Measurements from ENCODE around the gene CHST9.
"Not testable (repeated sequence)": the region's sequence is repeated elsewhere in the genome, so short reads cannot be mapped to it uniquely, and the experiment has no call there.

CHST9 gene
- 0 to 5.7 (median 0) reads per million in 17 experiments for total RNA-seq

DNA sequence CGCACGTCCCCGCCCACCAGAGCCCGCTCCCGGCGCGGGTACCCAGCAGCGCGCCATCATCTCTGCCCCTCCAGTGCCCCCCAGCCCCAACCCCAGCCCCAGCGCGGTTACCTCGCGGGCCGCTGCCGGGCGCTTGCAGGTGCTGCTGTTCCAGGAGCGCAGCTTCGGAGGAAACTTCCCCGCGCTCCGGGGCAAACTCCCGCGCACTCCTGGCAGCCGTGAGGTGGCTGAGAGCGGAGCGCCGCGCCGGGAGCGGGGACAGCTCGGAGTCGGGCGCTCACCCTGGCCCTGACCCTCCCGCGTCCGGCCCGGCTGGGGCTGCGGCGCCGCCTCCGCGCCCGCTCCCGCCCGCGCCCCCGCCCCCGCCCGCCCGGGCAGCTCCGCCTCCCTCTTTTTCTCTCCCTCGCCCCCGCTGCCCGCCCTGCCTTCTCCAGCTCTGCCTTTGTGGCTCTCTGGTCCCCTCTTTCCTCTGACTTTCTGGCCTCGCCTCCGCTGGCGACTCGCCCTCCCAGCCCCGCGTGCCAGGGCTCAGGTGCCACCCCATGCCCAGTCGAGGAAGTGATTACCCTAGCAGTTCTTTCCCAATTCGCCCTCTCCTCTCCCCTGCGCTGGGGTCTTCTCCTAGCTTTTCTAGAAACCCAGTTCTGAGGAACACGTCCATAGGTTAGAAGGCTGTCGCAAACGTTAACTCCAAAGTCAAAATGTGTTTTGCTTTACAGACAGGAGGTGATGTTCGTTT lies at the start of gene CHST9:
Gene CHST9 (minus strand): TSS at position 284 of the 739 bp plus-strand sequence. CDS start 42,499 bp downstream, outside the sequence.
- no peak for DNase-seq

GRCh38 chr18:27232355-27232754 lies 47.2 kb upstream of the CHST9 start:
- not testable (repeated sequence) for DNase-seq

DNA sequence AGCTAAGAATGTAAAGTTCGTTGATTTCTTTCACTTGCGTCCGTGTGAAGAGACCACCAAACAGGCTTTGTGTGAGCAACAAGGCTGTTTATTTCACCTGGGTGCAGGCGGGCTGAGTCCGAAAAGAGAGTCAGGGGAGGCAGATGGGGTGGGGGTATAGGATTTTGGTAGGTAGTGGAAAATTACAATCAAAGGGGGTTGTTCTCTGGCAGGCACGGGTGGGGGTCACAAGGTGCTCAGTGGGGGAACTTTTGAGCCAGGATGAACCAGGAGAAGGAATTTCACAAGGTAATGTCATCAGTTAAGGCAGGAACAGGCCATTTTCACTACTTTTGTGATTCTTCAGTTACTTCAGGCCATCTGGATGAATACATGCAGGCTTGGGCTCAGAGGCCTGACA lies 46.6 kb upstream of the CHST9 start:
- not testable (repeated sequence) for DNase-seq

- not testable (repeated sequence) for DNase-seq
These were observed 46.1 kb upstream of the CHST9 start for GRCh38 chr18:27231221-27231620.

GRCh38 chr18:27227721-27228120 lies 42.6 kb upstream of the CHST9 start:
- DNase-seq, result no peak

DNA sequence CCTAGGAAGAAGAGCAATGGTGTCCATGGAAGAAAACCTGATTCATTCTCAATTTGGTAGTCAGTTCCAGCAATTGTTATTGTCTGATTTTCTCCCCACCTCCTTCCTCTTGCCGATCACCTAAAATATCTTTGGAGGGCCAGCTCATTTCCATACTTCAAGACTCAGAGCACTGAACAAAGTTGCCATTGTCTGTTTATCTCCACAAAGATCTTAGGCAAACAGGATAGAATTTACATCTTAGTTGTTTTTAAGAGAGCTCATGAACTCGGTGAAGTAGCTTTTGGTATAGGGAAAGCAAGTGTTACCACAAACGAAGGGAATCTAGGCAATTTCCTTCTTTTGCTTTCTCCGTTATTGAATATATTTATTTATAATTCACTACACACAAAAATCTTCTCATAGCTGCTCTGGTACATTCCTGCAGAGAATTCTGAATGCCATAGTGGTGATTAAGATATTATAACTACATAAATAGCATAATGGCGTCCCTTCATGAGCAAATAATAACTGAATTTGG lies 41.5 kb upstream of the CHST9 start:
- DNase-seq, result no peak

DNA sequence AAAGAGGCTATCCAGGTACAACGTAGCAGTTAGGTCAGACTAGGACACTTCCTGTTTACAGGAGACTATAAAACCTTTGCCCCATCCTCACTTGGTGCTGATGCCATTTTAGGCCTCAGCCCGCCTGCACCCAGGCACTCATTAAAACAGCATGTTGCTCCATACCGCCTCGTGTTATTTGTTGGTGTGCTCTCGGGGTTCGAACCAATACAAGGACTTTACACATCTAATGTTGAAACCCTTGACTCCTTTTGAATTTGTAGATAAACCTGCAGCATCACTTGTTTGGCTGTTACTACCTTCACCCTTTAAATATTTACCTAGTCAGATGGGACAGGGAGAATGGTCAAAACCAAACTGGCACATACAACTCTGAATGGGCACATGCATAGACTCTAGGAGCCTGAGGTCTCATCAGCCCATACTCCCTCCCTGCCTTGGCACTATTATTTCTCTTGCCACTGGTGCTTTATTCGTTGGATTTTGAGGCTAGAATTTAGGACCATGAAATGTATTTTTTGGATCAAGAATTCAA lies 40.9 kb upstream of the CHST9 start:
- no peak for DNase-seq

- no peak for DNase-seq
These were observed 38.6 kb upstream of the CHST9 start for GRCh38 chr18:27223526-27224291.

DNA sequence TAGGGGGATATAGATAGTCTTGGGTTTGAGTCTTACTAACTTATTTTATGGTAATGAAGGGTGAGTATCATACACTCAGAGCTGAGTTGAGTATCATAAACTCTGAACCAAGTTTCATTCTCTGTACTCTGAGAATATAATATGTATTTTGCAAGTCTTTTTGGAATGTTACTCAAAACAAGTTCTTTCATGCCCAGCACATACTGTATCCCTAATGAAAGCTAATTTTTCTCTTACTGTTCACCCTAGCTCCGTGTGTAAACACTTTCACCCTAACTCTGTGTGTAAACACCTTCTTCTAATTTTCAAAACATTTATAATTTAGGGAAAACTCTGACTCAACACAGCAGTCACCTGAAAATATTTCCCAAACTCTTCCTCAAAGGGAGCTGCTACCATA lies 29.7 kb upstream of the CHST9 start:
- no peak for DNase-seq

GRCh38 chr18:27213123-27213717 lies 28.1 kb upstream of the CHST9 start:
- no peak for DNase-seq

DNA sequence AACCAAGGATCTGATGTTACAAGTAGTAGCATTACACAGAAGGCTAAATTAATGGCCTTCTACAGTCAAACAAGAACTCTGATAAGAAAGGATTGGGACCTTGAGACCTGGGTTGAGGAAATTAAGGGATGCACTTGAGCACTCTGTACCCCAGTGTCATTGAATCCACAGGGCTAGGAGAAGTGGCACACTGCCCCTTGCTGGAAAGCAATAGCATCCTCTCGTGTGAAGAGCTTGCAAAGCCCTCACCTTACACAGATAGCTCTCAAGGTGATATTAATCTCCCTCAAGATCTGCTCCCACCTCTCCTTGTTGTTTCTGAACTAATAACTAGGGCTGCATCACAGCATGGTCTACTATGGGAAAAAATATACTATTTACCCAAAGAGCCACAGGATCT lies 26.5 kb upstream of the CHST9 start:
- DNase-seq, result no peak

DNA sequence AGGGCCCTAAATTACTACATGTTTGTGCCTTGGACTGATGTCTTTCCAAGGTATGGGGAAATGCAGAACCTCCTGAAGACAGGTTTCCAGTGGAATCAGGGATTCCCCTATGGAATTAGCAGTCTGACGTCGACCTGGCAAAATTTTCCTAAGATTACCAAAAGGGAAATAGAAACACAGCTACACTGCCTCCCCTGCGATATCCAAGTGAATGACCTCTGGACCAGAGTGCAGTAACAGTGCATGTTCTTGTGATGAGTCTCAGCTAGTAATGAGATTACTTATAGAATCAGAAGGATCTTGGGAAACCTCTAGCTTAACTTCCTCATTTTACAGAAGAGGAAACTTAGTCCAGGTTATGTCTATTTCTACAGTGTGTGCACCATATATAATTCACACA lies 21.3 kb upstream of the CHST9 start:
- peak in 2 of 4 experiments; percentile 3 to 8 for DNase-seq

DNA sequence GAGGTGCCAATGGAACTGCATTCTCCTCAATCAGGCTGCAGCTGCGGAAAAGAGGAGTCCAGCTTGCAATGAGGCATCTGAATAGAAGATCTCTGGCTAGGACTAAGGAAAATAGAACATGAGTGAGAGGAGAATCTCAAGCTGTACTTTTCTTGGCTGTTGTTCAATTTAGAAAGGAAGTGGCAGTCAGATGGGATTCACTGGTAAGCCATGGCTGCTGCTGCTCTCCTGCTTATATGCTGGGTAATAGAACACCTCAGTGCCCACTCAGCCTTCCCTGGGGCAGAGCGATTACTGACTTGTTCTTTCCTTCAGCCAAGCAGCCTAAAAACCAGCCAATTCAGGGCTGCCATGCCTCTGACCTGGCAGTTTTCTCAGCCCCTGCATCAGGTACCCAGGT lies 17.6 kb upstream of the CHST9 start:
- no peak for DNase-seq

GRCh38 chr18:27198036-27198435 lies 12.9 kb upstream of the CHST9 start:
- no peak for DNase-seq

DNA sequence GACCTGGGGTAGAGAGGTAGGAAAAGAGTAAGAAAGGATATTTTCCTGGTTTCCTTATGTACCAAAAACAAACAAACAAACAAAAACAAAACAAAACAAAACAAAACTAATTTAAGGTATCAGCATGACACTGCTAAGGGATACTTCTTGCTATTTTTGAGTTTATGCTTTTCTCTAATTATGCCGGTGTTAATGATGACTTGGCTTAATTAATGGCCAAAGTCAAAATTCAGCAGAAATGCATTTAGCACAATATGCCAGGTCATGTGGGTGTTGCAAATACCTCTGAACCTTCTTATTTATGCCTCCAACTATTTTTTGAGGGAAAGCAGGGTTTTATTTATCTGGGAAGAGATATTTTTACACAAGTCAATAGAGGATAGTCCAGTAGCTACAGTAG lies 3.2 kb upstream of the CHST9 start:
- no peak for DNase-seq

DNA sequence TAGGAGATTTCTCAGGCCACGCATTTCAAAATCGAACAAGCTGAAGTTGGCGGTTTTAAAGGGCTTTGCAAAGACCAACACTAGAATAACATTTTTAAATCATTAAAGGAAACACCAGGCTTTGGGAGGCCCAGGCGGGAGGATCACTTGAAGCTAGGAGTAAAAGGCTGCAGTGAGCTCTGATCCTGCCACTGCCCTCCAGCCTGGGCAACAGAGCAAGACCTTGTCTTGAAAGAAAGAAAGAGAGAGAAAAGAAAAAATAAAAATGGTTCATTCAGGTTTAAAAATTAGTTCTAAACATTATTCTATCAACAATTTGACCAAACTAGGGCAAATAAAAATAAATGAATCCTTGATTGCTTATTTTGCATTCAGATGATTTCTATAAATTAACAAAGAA lies 789 bp upstream of the CHST9 start:
- DNase-seq, result no peak

DNA sequence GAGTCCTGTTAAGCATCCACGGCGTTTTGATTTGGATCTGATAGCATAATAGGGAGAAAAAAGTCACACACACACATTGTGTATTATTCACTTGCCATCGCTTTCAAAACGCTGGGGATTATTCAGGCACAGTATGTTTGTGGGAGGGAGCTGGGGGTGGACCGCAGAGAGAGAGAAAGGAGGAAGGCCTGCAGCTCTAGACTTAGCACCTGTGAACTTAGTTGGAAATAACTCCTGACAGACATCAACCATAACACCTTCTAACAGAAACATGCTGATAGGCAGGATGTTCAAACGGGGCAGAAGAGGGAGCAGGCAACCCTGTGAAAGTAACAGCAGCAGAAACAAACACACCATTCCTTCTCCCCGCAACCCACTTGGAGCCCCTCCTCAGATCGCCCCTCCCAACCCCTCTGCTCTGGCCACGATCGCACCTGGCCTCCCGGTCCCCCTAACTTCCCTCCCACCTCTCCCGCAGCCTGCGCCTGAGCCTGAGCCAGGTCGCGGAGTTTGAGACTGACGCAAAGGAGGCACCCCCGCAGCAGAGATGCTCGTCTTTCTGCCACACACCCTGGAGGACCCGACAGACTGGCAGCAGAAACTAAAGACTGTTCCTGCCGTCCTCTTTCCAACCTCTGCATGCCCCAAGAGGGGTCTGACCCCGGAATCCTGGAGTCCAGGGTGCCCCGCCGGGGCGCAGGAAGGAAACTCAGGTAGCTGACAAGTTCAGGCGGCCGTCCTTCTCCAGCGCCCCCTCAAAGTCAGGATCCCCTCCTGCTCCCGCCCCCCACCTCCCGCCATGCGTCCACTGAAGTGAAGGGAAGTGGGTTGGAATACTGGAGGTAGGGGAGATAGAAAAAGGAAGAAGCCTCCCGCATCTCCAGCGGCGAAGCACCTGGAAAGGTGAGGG lies 738 bp downstream of the CHST9 start:
- DNase-seq, result no peak

- no peak for DNase-seq
These were observed 3.4 kb downstream of the CHST9 start for GRCh38 chr18:27181726-27182125.

DNA sequence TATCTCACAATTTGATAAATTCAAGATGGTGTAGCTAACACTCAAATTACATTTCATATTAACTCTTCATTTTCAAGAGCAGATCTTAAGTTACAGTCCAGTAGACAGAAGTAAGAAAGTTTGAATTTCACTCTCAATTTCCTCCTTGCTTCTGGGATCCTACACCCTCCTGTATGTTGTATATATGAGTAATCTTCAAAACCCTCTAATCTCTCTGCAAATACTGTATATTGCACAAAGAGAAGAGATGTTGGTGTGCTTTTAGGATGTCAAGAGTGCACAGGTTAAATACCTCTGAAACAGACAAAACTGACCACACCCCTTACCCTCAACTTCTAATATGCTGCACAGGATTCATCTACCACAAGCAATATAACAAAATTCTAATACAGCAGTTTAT lies 6.7 kb downstream of the CHST9 start:
- DNase-seq, result no peak

- no peak for DNase-seq
These were observed 9.2 kb downstream of the CHST9 start for GRCh38 chr18:27175914-27176313.

- no peak for DNase-seq
These were observed 9.9 kb downstream of the CHST9 start for GRCh38 chr18:27175245-27175644.

- no peak for DNase-seq
These were observed 13.1 kb downstream of the CHST9 start for GRCh38 chr18:27171993-27172392.

All from suppressor macrophage (primary cell).